Ovary (tissue), 9 donors: ENCODE data around the gene KRT32. TPM values are rescaled to one million over a fixed set of nuclear protein-coding genes. Genes with fewer than 3 reads are reported as not detected.

Source experiments
- DNase-seq, 5 donors: peaks; one replicate each; pipeline ENCODE4 v3.0.0-alpha.2; 2019 to 2020
- H3K27ac ChIP-seq, 2 donors: fragments of 200-600 bp; one replicate each; pipeline versions ENCODE4 v1.5.1 to v1.8.0; 2019 to 2022
- H3K27me3 ChIP-seq: fragments of 200-600 bp; one replicate; pipeline ENCODE4 v1.8.0; 2022
- H3K36me3 ChIP-seq: fragments of 200-600 bp; sonication (generic); one replicate; pipeline ENCODE4 v1.5.1; 2019
- H3K4me1 ChIP-seq: one replicate; pipeline ENCODE4 v1.8.1; 2013; ENCODE audit warnings: mild to moderate bottlenecking, moderate library complexity; ENCODE audit not compliant: insufficient read depth
- H3K4me3 ChIP-seq: fragments of 200-600 bp; sonication (generic); one replicate; pipeline ENCODE4 v1.5.1; 2017
- H3K9me3 ChIP-seq, 2 donors: fragments of 200-600 bp in 1 of 2; sonication (generic) in 1 of 2; one replicate each; pipeline versions ENCODE4 v1.5.1 to v1.8.1; 2013 to 2019; ENCODE audit warnings: mild to moderate bottlenecking in 1 of 2, moderate library complexity in 1 of 2
- EP300 ChIP-seq: sonication (generic); formaldehyde crosslinking; IDR thresholded peaks from one replicate; pipeline ENCODE4 v1.6.1; 2017; ENCODE audit warnings: antibody characterized with exemption
- POLR2A ChIP-seq: fragments of 450-650 bp; IDR thresholded peaks from one replicate; pipeline ENCODE4 v1.6.1; 2017; ENCODE audit warnings: antibody characterized with exemption, mild to moderate bottlenecking, moderate library complexity
- WGBS, 3 donors: extraction: QIAGEN DNeasy Blood & Tissue Kit in 1 of 3; methylation state at CpG; one replicate each; pipeline versions ENCODE4 v1.1.5 to v1.1.7; 2013 to 2017; 5-methylcytosine and 5-hydroxymethylcytosine counted together
- intact Hi-C, 4 donors: fragments of 100-400 bp; cut with DNase I; formaldehyde crosslinking; loops; one replicate each; pipeline versions ENCODE4 v1.11.0 to v1.15.1; 2022 to 2023
- polyA plus RNA-seq, 2 donors: library from polyadenylated mRNA; stranded (reverse); fragments of 200-250 nt in 1 of 2; fragments of 350-450 nt in 1 of 2; fragmentation: Illumina TruSeq in 1 of 2; extraction: RNeasy Lipid Tissue Mini Kit (QIAGEN cat#74804) in 1 of 2; gene quantifications; one replicate each; pipeline ENCODE4 v1.2.3, GENCODE V29; 2013 to 2014
- total RNA-seq, 7 donors: library from RNA; depleted of rRNA in 2 of 7; stranded (reverse); fragments of >200 nt in 2 of 7; fragmentation: NEBNext Ultra II Directional in 3 of 7; extraction: Animal tissue kit (Norgen Biotek cat#: 25700) in 3 of 7; gene quantifications; one replicate each; pipeline versions ENCODE4 v1.1.0 to v1.2.4, GENCODE V29; 2016 to 2023
- TF ChIP-seq, protein P1 (sequence below), 3 donors: fragments of 450-650 bp in 2 of 3; fragments of 200-600 bp in 1 of 3; IDR thresholded peaks; one replicate each; pipeline versions ENCODE4 v1.5.1 to v1.8.0; 2016 to 2022; ENCODE audit warnings: antibody characterized with exemption in 3 of 3, mild to moderate bottlenecking in 1 of 3
- donor health status: DM: no; HTN: no; CAD: no; lungs with moderate emphysema.
- donor health status: DM: no; HTN: no; CAD: no.
- donor health status: Bipolar disorder and iron deficiency.
- donor health status: DM: yes; HTN: yes; CAD: no.
- donor health status: DM: no; HTN: no; CAD: no.
- donor health status: DM: yes; HTN: yes; CAD: no.

KRT32 gene
- total and polyA plus RNA-seq, 9 donors: 0.18 to 0.33 (median 0.20) TPM; not detected in 6

DNA sequence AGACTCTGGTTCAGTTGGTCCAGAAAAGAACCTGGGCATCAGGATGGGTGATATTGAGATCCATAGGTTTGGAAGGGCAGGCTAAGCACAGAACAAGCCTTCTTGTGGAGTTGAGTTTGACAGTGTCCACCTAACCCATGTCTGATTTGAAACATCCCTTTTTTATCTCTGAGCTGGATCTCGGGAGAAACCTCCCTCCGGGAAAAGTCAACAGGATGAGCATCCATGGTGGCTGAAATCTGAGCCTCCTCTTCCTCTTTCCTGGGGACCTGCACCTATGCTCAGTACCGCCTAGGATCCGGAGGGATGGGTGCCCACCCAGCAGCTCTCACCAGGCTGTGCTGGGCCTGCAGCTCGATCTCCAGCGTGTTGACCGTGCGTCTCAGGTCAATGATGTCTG is 3.4 kb downstream of the KRT32 start:
- Histone ChIP-seq H3K9me3 (no peaks in the 10 kb centered on the region), H3K4me1 (peaks cover 2% of the 10 kb centered on the region), H3K4me3 (no peak overlapping the region), H3K27ac (no peak overlapping the region), H3K27me3 (no peaks in the 10 kb centered on the region), H3K36me3 (no peaks in the 10 kb centered on the region)
- intact Hi-C loops: no loop called here
- TF ChIP-seq, protein P1, sequence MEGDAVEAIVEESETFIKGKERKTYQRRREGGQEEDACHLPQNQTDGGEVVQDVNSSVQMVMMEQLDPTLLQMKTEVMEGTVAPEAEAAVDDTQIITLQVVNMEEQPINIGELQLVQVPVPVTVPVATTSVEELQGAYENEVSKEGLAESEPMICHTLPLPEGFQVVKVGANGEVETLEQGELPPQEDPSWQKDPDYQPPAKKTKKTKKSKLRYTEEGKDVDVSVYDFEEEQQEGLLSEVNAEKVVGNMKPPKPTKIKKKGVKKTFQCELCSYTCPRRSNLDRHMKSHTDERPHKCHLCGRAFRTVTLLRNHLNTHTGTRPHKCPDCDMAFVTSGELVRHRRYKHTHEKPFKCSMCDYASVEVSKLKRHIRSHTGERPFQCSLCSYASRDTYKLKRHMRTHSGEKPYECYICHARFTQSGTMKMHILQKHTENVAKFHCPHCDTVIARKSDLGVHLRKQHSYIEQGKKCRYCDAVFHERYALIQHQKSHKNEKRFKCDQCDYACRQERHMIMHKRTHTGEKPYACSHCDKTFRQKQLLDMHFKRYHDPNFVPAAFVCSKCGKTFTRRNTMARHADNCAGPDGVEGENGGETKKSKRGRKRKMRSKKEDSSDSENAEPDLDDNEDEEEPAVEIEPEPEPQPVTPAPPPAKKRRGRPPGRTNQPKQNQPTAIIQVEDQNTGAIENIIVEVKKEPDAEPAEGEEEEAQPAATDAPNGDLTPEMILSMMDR (IDR thresholded peaks at IDR 0.05): no peak
- TF ChIP-seq EP300 (no peak), POLR2A (no peak)
- no peak for DNase-seq
- WGBS, 3 donors: 92 to 97% (median 95%) methylated on average over 8 of the region's 8 CpGs

DNA sequence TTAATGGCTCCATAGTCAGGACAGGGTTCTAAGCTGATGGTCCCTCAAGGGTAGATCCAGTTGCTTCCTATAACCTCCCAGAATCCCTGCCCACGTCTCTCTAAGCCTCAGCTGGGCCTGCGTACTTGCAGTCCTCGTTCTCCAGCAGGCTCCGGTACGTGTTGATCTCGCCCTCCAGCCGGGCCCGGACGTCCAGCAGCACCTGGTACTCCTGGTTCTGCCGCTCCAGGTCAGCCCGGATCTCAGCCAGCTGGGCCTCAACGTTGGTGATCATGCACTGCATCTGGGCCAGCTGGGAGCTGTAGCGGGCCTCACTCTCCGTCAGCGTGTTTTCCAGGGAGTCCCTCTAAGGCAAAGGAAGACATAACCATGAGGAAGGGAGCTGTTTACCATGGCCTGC is 4.5 kb downstream of the KRT32 start:
- Histone ChIP-seq H3K9me3 (no peaks in the 10 kb centered on the region), H3K27ac (no peak overlapping the region), H3K27me3 (no peaks in the 10 kb centered on the region), H3K4me1 (peaks cover 2% of the 10 kb centered on the region), H3K36me3 (no peaks in the 10 kb centered on the region), H3K4me3 (no peak overlapping the region)
- intact Hi-C loops: no loop called here
- no peak for DNase-seq
- WGBS, 3 donors: 70 to 80% (median 72%) methylated on average over 15 of the region's 15 CpGs
- TF ChIP-seq EP300: no peak
- TF ChIP-seq, protein P1 (IDR thresholded peaks at IDR 0.05): no peak
- TF ChIP-seq POLR2A: no peak

DNA sequence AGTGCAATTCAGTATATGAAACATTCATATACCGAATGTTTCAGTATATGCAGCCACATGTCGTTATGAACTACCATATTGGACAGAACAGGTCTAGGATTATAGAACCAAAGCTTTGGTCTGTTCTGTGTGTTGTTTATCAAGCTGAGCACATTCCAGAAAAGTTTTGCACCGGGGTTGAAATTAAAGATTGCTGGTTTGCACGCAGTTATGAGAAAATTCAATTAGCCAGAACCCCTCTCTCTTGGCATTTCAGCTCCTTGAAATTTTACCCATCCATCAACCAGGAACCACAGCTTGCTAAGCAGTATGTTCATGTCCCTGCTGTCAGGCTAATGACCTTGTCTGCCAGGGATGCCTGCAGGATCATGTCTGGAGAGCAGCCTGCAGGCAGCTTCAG is 9.5 kb downstream of the KRT32 start:
- 34 to 41% (median 37%) methylated on average over 4 of the region's 4 CpGs for WGBS, 3 donors
- Histone ChIP-seq H3K27ac (no peak overlapping the region), H3K9me3 (no peaks in the 10 kb centered on the region)

DNA sequence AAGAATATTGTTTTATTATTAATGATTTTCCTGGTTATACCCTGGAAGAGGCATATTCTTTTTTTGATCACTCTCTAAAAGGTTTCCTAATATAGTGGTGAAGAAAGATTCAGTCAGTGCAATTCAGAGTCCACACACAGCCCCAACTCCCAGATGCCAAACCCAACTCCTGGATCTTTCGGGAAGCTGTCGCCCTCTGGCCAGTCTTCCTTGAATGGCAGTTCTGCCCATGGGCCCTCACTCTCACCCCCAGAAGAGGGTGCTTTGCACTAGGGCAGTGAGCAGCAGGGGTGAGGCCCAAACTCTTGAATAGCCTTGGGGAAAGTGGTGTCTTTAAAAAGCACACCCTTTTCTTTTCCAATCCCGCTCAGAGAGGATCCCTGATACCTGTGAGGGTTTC is 11.0 kb downstream of the KRT32 start:
- no peaks in the 10 kb centered on the region for H3K27me3 ChIP-seq
- intact Hi-C loops: no loop called here
- H3K36me3 ChIP-seq: no peaks in the 10 kb centered on the region
- no peaks in the 10 kb centered on the region for H3K4me1 ChIP-seq
- WGBS, 3 donors: 87 to 98% (median 93%) methylated on average over 3 of the region's 3 CpGs
- H3K4me3 ChIP-seq: no peak overlapping the region
- TF ChIP-seq EP300 (no peak), POLR2A (no peak)
- TF ChIP-seq, protein P1 (IDR thresholded peaks at IDR 0.05): no peak
- H3K9me3 ChIP-seq: no peaks in the 10 kb centered on the region
- no peak for DNase-seq
- H3K27ac ChIP-seq: no peak overlapping the region

More for the DNA sequence above, 9.5 kb downstream of the KRT32 start:
- TF ChIP-seq, protein P1 (IDR thresholded peaks at IDR 0.05): no peak
- TF ChIP-seq EP300 (no peak), POLR2A (no peak)
- Histone ChIP-seq H3K4me1 (no peaks in the 10 kb centered on the region), H3K36me3 (no peaks in the 10 kb centered on the region), H3K27me3 (no peaks in the 10 kb centered on the region), H3K4me3 (no peak overlapping the region)
- DNase-seq: no peak
- intact Hi-C loops: no loop called here
